Measurements from ENCODE around the gene SPATA19. TPM values are rescaled to one million over a fixed set of nuclear protein-coding genes. Genes with fewer than 3 reads are reported as not detected.
"Not testable (repeated sequence)": the region's sequence is repeated elsewhere in the genome, so short reads cannot be mapped to it uniquely, and the experiment has no call there.

The SPATA19 gene
- total and polyA plus RNA-seq, 2 of the 13 experiments (the other 11 are each of a cell fraction or from before 2014, with no cell fraction given) = not detected

DNA sequence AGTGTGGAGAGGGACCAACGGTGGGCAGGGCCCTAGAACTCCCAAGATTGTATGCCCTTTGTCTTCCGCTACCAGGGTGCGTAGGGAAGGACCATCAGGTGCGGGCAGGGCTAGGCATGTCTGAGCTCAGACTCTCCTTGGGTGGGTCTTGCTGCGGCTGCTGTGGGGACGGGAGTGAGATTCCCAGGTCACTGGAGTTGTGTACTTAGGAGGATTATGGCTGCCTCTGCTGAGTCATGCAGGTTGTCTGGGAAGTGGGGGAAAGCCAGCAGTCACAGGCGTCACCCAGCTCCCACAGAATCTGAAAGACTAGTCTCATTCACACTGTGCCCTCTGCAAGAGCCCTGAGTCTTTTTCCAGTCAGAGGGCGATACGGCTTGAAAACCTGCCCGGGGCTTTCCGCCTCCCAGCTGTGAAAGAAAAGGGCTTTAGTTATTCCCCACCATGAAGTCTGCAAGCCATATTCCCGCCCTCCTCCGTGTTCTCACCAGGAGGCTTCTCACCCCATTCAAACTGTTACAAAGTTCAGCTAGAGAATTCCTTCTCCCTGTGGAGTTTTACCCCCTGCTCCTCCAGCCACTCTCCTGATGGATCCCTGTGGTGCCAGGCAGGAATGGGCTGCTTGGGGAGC lies 9.1 kb upstream of the SPATA19 start:
- H3K4me2 ChIP-seq (ENCODE audit: low read depth, low read length); ATAC-seq; H3K27me3 ChIP-seq (ENCODE audit: control insufficient read depth in 1 of 2, insufficient read depth in 2 of 2, low read length in 2 of 2); BruUV-seq (replicated peaks); H4K20me1 ChIP-seq (ENCODE audit: insufficient read depth, low read length); DNase-seq (ENCODE audit: low spot score); H2AFZ ChIP-seq (ENCODE audit: low read length); H3K4me3 ChIP-seq (replicated peaks in 1 of 3; ENCODE audit: insufficient read depth in 1 of 3, low read depth in 2 of 3, low read length in 3 of 3); H3K9me3 ChIP-seq (ENCODE audit: low read length); H3K4me1 ChIP-seq (ENCODE audit: insufficient read depth, low read length); CTCF ChIA-PET (ENCODE audit: low intra/inter-chr PET ratio, low total read pairs); intact Hi-C loops (cut with micrococcal nuclease; ENCODE audit: unreplicated experiment); POLR2A ChIA-PET; H3K36me3 ChIP-seq (replicated peaks in 1 of 2; ENCODE audit: control insufficient read depth in 1 of 2, insufficient read depth in 2 of 2, low read length in 2 of 2); in situ Hi-C loops (cut with HindIII; ENCODE audit: extremely low pct_ligation_motif_present, low pct_unique_long_range_greater_than_20kb); H3K79me2 ChIP-seq (ENCODE audit: insufficient read depth, low read length); H3K9ac ChIP-seq (ENCODE audit: insufficient read depth, low read depth, low read length); FAIRE-seq; H3K27ac ChIP-seq (ENCODE audit: extremely low read length, insufficient read depth, low read length): not testable (repeated sequence)
- 0% methylated on average over 3 of the region's 13 CpGs for WGBS (ENCODE audit: low lambda C conversion rate)
- 0 out of 2 replicates have a peak, but pooled peaks have one; percentile 7 for TF ChIP-seq FOSL2 (CRISPR knock-in tag; IDR thresholded peaks at IDR 0.05)

GRCh38 chr11:133844217-133844616 lies 1.1 kb downstream of the SPATA19 start:
- POLR2A ChIA-PET = no interaction called here

More at GRCh38 chr11:133844217-133844616, 1.1 kb downstream of the SPATA19 start:
- 12% methylated on average over 6 of the region's 6 CpGs for WGBS (ENCODE audit: low lambda C conversion rate)
- Histone ChIP-seq H3K9ac (ENCODE audit: insufficient read depth, low read depth, low read length) (no peak overlapping the region), H4K20me1 (ENCODE audit: insufficient read depth, low read length) (no peaks in the 10 kb centered on the region), H3K4me2 (ENCODE audit: low read depth, low read length) (no peak overlapping the region), H3K4me1 (ENCODE audit: insufficient read depth, low read length) (no peaks in the 10 kb centered on the region), H3K36me3 (replicated peaks in 1 of 2; ENCODE audit: control insufficient read depth in 1 of 2, insufficient read depth in 2 of 2, low read length in 2 of 2) (no peaks in the 10 kb centered on the region), H2AFZ (ENCODE audit: low read length) (no peak overlapping the region), H3K79me2 (ENCODE audit: insufficient read depth, low read length) (no peaks in the 10 kb centered on the region), H3K27ac (ENCODE audit: extremely low read length, insufficient read depth, low read length) (no peak overlapping the region), H3K4me3 (replicated peaks in 1 of 3; ENCODE audit: insufficient read depth in 1 of 3, low read depth in 2 of 3, low read length in 3 of 3) (no peak overlapping the region), H3K9me3 (ENCODE audit: low read length) (no peaks in the 10 kb centered on the region), H3K27me3 (ENCODE audit: control insufficient read depth in 1 of 2, insufficient read depth in 2 of 2, low read length in 2 of 2) (peaks cover 0 to 15% of the 10 kb centered on the region in 2 experiments; a peak in 2 of 5 replicates)
- no TSS peak for BruUV-seq (replicated peaks)
- no peak for ATAC-seq
- CTCF ChIA-PET (ENCODE audit: low intra/inter-chr PET ratio, low total read pairs) = no interaction called here
- DNase-seq (ENCODE audit: low spot score) = no peak
- intact Hi-C loops (cut with micrococcal nuclease; ENCODE audit: unreplicated experiment) = no loop called here
- no peak for FAIRE-seq
- in situ Hi-C loops (cut with HindIII; ENCODE audit: extremely low pct_ligation_motif_present, low pct_unique_long_range_greater_than_20kb) = no loop called here
- TF ChIP-seq ZFP36L2 (CRISPR knock-in tag; IDR thresholded peaks at IDR 0.05) (no peak), NFYB (CRISPR knock-in tag; IDR thresholded peaks at IDR 0.05) (no peak)

Measured in HepG2 (cell line).